Parathyroid adenoma (tissue), 2 donors: ENCODE results near the gene DDX17.

Experiments
- H2AFZ ChIP-seq: fragments of 300-600 bp; sonication (generic); one replicate; pipeline ENCODE4 v1.7.0; 2017; ENCODE audit warnings: antibody characterized with exemption, mild to moderate bottlenecking
- H3K27ac ChIP-seq: fragments of 300-600 bp; sonication (generic); one replicate; pipeline ENCODE4 v1.7.0; 2017
- H3K27me3 ChIP-seq: fragments of 300-600 bp; sonication (generic); one replicate; pipeline ENCODE4 v1.7.0; 2017; ENCODE audit warnings: low read length; ENCODE audit not compliant: control insufficient read depth, insufficient read depth
- H3K36me3 ChIP-seq: fragments of 300-600 bp; sonication (generic); one replicate; pipeline ENCODE4 v1.7.0; 2017; ENCODE audit warnings: low read length; ENCODE audit not compliant: control insufficient read depth, insufficient read depth
- H3K4me1 ChIP-seq: fragments of 300-600 bp; sonication (generic); one replicate; pipeline ENCODE4 v1.7.0; 2017; ENCODE audit warnings: control low read depth
- H3K4me2 ChIP-seq: fragments of 300-600 bp; sonication (generic); one replicate; pipeline ENCODE4 v1.7.0; 2017; ENCODE audit warnings: low read length
- H3K4me3 ChIP-seq: fragments of 300-600 bp; sonication (generic); one replicate; pipeline ENCODE4 v1.7.0; 2017; ENCODE audit warnings: low read depth, low read length
- H3K79me2 ChIP-seq: fragments of 300-600 bp; sonication (generic); one replicate; pipeline ENCODE4 v1.7.0; 2017; ENCODE audit warnings: control low read depth
- H3K9ac ChIP-seq: fragments of 300-600 bp; sonication (generic); one replicate; pipeline ENCODE4 v1.7.0; 2017; ENCODE audit warnings: mild to moderate bottlenecking
- H3K9me3 ChIP-seq: fragments of 300-600 bp; sonication (generic); one replicate; pipeline ENCODE4 v1.7.0; 2017; ENCODE audit warnings: low read length; ENCODE audit not compliant: control insufficient read depth
- CTCF ChIP-seq: fragments of 300-600 bp; sonication (generic); IDR thresholded peaks from one replicate; pipeline ENCODE4 v1.7.0; 2017; ENCODE audit warnings: antibody characterized with exemption, mild to moderate bottlenecking
- donor health status: primary hyperparathyroidism.

DDX17 gene

GRCh38 chr22:38440747-38441350, 65.3 kb downstream of the DDX17 start:
- TF ChIP-seq CTCF = no peak
- H3K36me3 ChIP-seq = no peaks in the 10 kb centered on the region
- H3K4me3 ChIP-seq = no peak overlapping the region
- H2AFZ ChIP-seq = no peak overlapping the region
- no peaks in the 10 kb centered on the region for H3K4me1 ChIP-seq
- no peak overlapping the region for H3K4me2 ChIP-seq
- H3K9ac ChIP-seq = no peak overlapping the region
- no peaks in the 10 kb centered on the region for H3K79me2 ChIP-seq
- H3K27ac ChIP-seq = no peak overlapping the region
- H3K27me3 ChIP-seq = no peaks in the 10 kb centered on the region
- no peaks in the 10 kb centered on the region for H3K9me3 ChIP-seq

- H3K4me1 ChIP-seq = no peaks in the 10 kb centered on the region
- H2AFZ ChIP-seq = no peak overlapping the region
- no peak overlapping the region for H3K27ac ChIP-seq
- no peak overlapping the region for H3K4me3 ChIP-seq
- H3K27me3 ChIP-seq = no peaks in the 10 kb centered on the region
- no peak overlapping the region for H3K4me2 ChIP-seq
- H3K36me3 ChIP-seq = no peaks in the 10 kb centered on the region
- H3K9me3 ChIP-seq = no peaks in the 10 kb centered on the region
- no peaks in the 10 kb centered on the region for H3K79me2 ChIP-seq
- H3K9ac ChIP-seq = no peak overlapping the region
- no peak for TF ChIP-seq CTCF
Measured at GRCh38 chr22:38437416-38437815, 68.7 kb downstream of the DDX17 start.

GRCh38 chr22:38436629-38437395, 69.3 kb downstream of the DDX17 start:
- Histone ChIP-seq H3K4me2 (no peak overlapping the region), H2AFZ (no peak overlapping the region), H3K27me3 (no peaks in the 10 kb centered on the region), H3K79me2 (no peaks in the 10 kb centered on the region), H3K9me3 (no peaks in the 10 kb centered on the region), H3K4me1 (no peaks in the 10 kb centered on the region), H3K9ac (no peak overlapping the region), H3K4me3 (no peak overlapping the region), H3K36me3 (no peaks in the 10 kb centered on the region), H3K27ac (no peak overlapping the region)
- TF ChIP-seq CTCF = no peak

- Histone ChIP-seq H3K4me3 (no peak overlapping the region), H3K4me1 (no peaks in the 10 kb centered on the region), H3K27me3 (no peaks in the 10 kb centered on the region), H3K4me2 (no peak overlapping the region), H2AFZ (no peak overlapping the region), H3K36me3 (no peaks in the 10 kb centered on the region), H3K9me3 (no peaks in the 10 kb centered on the region), H3K27ac (no peak overlapping the region), H3K9ac (no peak overlapping the region), H3K79me2 (no peaks in the 10 kb centered on the region)
- TF ChIP-seq CTCF = no peak
Measured at GRCh38 chr22:38435965-38436364, 70.1 kb downstream of the DDX17 start.

GRCh38 chr22:38435010-38435409, 71.1 kb downstream of the DDX17 start:
- no peak overlapping the region for H3K4me3 ChIP-seq
- H3K4me2 ChIP-seq = no peak overlapping the region
- H2AFZ ChIP-seq = no peak overlapping the region
- H3K9ac ChIP-seq = no peak overlapping the region
- TF ChIP-seq CTCF = no peak
- H3K79me2 ChIP-seq = no peaks in the 10 kb centered on the region
- no peaks in the 10 kb centered on the region for H3K9me3 ChIP-seq
- no peaks in the 10 kb centered on the region for H3K36me3 ChIP-seq
- H3K27me3 ChIP-seq = no peaks in the 10 kb centered on the region
- H3K4me1 ChIP-seq = no peaks in the 10 kb centered on the region
- H3K27ac ChIP-seq = no peak overlapping the region
